NCI-H2107 treated with DMSO at 0.1 percent for 48 hours (cell line): ENCODE data around the gene LHCGR.

Experiments used
- DNase-seq: peaks from one replicate; lab custom pipeline; 2025; ENCODE audit not compliant: unreplicated experiment; lab: John Stamatoyannopoulos, UW

The LHCGR gene

DNA sequence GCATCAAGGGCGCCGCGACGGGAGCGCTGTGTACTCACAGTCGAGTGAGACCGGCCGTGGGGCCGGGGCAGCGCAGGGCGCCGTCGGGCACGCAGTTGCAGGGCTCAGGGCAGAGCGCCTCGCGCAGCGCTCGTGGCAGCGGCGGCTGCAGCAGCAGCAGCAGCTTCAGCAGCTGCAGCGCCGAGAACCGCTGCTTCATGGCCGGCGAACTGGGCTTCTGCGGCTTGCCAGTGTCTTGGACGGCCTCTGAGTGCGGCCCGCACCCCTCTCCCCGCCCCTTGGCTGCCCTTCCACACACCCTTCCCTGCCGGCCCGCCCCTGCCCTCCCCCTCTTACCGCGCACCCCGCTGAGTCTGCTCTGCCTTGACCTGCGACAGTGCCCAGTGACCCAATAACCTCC, at the start of gene LHCGR:
Gene LHCGR, minus strand, starts transcription at position 252 of the 400 bp plus-strand sequence. Its CDS starts 53 bp downstream, at position 199.
- DNase-seq, result no peak

DNA sequence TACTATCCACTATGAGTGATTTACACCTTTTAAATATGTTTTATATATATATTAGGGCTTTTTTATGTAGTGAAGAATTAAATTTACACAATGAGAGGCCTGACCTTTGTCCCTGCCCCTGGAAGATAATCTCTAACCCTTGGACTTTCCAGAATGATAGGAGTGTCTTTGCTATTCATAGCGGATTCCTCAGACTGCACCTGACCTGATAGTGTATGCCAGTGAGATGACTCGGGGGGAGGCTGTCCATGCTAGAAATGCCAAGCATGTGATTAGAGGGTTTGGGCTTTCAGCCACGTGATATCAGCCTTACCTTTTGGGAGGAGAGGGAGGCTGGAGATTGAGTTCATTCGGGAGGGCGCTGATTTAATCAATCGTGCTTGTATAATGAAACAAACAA, 44.1 kb upstream of the LHCGR start:
- DNase-seq, result no peak

DNA sequence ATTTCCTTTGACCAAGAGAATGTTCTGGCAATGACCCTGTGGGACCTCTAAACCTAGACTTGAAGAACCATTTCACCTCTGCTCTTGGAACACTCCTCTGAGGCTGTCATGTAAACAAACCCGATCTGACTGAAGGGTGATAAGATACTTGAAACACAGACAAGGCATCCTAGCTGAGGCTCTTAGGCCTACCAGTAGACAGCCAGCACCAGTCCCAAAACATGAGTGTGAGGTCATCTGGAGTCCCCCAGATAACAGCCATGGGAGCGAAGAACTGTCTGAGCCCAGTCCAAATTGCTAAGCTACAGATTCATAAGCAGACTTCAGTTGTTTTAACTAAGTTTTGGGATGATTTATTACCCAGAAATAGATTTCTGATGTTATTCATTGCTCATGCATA, 39.5 kb upstream of the LHCGR start:
- no peak for DNase-seq

DNA sequence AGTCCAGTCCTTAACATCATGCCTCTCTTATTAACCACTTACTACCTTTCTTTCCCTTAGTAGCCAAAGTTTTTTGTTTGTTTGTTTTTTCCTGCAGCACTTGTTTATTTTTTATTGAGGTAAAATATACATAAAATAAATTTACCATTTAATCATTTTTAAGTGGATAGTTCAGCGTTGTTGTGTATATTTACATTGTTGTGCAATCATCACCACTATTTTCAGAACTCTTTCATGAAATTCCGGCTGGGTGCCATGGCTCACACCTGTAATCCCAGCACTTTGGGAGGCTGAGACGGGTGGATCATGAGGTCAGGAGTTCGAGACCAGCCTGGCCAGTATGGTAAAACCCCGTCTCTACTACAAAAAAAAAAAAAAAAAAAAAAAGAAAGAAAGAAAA, 38.1 kb upstream of the LHCGR start:
- DNase-seq, result no peak

DNA sequence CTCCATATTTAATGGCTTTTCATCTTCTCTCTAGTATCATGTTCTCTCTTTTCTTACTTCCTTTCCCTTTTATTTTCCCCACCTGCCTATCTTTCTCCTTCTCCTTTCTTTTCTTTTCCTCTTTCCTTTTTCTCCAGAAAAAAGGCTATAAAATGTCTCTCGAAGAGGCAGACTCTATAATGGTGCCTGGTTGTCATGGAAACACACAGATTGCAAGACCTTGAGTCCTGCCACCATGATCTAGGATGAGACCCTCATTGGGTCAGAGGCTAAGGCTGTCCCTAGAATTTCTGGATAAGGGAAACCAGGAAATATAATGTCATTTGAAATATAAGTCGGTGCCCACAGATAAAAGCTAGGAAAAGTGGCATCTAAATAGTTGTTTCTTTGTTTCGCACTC, 36.5 kb upstream of the LHCGR start:
- no peak for DNase-seq

DNA sequence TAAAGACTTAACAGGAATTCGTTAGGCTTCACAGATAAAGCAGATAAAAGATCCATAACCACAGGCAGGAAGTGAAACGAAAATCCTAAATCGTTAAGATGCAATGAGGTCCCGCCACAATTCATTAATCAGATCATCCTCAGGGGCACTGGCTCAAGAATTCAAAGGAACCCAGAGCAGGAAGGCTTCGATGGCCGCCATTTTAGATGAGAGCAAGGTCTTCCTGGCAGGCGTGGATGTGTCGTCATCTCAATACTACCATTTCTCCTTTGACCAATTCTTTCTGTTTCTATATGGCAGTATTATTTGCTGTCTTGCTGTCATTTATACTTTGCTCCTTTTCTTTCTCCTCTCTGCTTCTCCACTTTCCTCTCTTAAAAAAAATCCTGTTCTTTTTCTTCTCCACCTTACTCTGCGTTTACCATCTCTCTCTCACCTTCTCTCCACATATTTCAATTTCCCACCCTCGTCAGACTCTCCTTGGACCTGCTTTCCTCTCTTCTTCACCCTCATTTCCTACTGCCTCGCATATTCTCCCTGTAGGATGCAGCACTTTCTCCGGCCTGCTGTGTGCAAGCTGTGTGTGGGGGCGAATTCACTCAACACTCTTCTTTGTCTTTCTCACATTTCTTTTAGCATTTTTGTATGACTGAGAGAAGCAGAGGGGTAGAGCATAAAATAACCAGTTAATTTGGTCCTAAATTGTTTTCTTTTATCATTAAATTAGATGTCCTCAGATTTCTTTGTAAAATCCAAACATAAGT, 35.1 kb upstream of the LHCGR start:
- no peak for DNase-seq

DNA sequence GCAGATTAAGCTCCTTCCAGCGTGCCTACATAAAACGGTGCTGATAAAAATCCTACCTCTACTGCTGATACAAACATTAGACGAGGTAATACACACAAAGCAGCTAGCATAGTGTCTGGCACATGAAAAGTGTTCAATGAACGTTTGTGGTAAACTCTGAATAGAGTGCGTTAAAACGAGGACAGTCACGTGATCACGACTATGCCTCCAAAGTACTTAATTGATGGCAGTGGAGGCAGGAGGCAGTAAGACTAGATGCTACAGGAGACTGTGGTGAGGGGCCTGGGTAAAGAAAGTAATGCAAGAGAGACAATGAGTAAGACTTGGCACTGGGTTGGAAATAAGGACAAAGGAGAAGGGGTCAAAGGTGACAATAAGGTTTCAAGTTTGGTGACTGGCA, 32.1 kb upstream of the LHCGR start:
- no peak for DNase-seq

DNA sequence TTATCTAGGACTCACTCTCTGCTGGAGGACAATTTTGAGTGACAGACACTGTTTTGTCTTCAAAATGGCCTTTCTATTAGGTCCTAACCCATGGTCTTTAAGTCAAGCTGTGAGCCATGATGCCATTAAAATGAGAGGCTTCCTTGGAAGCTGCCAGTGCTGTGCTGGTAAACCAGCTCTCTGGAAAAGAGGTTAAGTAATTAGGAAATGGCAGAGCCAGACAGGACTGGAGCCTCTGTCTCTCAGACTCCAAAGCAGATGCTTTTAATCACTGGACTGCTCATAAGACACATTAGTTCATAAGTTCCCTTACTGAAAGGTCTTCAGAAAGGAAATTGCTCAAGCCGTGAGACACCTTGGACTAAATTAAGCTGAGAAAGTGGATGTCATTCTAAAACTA, 25.8 kb upstream of the LHCGR start:
- no peak for DNase-seq

DNA sequence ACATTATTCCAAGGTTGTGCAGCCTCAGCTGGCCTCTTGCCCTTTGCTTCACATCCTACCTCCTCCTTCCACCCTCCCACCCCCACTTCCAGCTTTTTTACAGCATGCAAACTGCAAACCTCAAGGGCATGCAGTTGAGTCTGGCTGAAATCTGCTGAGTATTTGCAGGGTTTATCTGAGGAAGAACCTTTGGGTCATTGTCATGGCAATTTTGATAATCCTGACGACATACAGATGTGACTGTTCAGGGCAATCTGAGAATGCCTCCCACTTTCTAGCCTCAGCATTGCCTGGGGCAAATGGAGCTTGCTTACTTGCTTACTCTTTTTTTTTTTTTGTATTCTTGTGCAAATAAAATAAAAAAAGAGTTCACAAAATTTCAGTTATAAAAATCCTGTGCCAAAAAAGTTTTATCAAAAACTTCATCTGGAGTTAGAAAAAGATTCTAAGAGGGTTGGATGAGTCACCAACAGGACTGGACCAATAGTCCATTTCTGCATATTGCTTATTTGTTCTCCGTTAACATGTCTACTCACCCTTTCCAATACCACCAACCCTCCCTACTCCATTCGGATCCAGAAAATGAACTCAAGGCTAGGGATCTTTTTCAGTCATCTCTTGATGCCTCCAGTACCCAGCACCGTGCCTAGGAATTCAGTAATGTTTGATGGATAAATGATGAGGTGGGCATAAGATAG, 23.6 kb upstream of the LHCGR start:
- no peak for DNase-seq

DNA sequence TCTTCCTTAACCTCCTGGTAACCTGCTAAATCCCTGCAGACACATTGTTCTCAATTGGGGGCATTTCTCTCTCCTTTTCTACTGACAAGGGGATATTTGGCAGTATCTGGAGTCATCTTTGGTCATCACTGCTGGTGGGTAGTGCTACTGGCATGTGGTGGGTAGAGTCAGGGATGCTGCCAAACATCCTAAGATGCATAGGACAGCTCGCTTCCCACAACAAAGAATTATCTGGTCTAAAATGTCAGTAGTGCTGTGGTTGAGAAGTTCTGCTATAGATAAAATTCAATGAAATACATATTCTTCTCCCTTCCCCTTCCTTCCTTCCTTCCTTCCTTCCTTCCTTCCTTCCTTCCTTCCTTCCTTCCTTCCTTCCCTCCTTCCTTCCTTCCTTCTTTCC, 18.7 kb upstream of the LHCGR start:
- DNase-seq, result no peak

DNA sequence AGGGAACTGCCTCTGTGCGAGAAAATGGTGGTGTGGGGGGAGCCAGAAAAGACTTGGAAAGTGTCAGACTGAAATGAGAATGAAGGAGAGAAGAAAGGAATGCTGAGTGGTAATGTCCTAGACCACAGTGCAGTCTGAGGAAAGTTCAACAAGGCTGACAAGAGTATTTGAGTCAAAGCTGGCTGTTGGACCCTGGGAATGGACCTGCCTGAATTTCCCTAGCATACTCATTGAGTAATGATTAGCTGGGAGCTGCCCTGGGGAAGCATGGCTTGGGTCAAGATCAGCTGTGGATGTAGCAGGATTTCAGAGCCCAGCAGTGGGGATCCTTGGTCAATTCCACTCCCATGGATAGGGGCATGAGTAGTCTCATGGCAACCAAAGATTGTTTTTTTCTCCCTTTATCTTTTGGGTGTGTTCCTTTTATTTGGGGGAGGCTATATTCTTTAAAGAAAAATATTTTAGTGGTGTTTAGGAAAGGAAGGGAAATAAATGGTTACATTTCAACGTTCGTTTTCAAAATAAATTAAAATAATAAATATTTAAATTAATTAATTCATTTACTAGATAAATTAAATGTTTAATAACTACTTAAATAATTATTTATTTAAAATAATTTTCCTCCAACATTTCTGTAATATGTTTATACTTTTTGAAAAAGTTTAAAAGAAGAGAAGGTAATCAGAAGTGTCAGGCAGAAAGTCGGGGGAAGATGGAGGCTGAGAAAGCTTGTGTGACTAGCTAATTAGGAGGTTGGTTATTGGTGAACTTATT, 15.9 kb upstream of the LHCGR start:
- DNase-seq, result no peak

DNA sequence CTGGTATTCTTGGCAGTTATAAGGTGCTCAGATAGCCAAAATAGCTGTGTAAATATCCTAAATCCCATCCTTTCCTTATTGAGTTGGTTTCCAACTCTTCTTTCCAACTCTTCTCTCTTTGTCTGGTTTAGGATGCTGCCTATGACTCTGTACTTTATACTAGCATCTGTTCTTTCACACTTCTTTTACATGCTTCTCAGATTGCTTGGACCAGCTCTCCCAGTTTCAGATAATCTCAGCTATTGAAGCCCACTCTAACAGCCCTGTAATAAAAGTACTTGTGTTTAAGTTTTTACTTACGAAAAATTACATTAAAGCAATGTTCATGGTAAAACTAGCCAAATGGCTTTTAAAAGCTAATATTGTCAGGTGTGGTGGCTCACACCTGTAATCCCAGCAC, 14.7 kb upstream of the LHCGR start:
- DNase-seq, result no peak

DNA sequence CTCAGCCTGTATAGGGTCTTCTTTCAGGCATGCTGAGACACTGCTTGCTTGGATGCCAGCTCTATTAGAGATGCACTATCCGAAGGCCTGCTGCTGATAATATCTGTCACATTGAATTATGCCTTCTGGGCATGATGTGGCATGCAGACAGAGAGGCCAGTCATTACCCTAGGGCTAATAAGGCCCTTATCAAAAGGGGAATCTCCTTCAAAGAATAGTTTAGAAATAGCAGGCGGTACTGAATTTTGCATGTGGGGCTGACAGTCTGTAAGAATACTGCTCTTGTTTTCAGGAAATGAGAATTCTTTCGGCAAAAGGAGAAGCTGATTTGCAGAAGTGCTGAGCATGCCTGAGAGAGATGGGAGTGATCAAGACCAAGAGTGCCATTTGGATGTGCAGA, 13.1 kb upstream of the LHCGR start:
- no peak for DNase-seq

DNA sequence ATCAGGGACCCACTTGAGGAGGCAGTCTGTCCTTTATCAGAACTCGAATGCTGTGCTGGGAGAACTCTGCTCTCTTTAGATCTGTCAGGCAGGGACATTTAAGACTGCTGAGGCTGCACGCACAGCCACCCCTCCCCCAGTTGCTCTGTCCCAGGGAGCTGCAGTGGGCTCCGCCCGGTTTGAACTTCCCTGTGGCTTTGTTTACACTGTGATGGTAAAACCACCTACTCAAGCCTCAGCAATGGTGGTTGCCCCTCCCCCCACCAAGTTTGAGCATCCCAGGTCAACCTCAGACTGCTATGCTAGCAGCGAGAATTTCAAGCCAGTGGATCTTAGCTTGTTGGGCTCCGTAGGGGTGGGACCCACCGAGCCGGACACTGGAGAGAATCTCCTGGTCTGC, 11.8 kb upstream of the LHCGR start:
- DNase-seq, result no peak

DNA sequence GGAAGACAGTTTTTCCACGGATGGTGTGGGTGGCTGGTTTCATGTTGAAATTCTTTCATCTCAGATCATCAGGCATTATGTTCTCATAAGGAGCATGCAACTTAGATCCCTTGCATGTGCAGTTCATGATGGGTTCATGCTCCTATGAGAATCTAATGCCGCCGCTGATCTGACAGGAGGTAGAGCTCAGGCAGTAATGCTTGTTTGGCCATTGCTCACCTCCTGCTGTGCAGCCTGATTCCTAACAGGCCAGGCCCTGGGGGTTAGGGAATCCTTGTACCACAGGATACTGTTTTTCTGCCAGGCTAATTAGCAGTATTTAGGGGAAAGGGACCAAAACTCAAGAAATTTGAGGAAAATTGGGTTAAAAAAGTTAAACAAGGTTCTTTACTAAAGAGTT, 5.3 kb upstream of the LHCGR start:
- no peak for DNase-seq

DNA sequence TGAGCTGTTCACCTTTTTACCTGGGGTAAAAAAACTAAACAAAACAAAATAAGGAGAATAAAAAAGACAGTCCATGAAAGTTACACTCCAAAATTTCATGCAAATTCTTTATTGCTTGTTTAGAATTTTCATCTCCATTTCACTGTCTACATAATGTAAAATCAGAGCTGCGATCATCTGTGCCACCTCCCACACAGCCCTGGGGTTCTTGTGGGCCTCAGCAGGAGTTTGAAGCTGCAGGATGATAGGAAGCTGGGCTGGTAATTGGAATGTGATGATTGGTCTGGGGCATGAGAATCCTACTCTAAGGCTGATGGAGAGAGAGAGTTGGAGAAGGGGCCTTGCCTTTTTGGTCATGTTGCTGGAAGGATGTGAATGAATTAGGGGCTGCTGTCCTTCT, 4.2 kb upstream of the LHCGR start:
- no peak for DNase-seq

DNA sequence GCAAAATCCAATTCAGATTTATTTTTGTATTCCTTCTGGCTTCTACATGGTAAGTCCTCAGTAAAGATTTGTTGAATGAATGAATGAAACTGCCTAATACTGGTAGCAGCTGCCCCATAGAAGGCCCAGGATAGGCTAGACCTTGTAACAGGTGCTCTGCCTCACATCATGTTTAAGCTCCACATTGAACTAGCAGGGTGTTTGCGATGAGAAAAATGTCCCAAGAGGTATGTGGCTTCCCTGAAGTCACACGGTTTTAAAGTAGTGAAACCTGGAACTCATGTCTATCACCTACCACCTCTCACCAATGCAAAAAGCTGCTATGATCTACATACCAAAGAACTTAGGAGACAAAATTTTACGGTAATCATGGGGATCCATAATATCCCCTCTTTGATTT, 765 bp upstream of the LHCGR start:
- DNase-seq, result no peak

DNA sequence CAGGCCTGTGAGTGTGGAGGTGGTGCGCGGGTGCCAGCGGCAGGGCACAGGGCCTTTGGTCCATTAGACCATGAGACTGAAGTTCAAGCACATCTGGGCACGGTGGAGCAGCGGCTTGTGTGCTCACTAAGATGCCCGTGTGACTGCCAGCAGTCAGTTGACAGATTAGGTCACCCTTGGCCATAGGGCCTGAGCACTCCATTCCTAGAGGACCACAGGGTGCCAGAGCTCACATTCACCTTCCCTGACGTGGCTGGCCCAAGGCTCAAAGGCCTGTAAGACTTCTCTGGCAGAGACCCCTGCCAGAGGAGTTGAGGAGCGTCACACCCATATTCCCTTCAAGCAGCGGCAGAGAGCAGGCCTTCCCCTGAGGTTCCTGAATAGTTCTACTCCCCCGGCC, 650 bp downstream of the LHCGR start:
- no peak for DNase-seq

DNA sequence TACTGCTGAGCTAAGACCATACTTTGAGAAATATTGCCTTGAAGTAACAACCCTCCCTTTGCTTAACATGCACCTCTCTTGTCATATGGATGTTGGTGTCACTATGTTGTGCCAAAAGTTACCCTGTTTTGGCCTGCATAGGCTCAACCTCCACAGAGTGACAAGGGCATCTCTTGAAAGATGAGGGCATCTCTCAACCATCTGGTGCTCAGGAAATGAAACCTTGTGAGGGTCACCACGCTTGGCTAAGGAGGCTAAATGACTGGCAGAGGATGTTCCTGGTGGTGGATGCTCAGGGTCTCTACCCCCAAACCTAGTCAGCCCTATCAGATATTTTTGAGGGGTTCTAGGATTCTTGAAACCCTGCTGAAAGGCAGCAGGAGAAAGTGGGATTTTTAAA, 2.3 kb downstream of the LHCGR start:
- DNase-seq, result no peak

DNA sequence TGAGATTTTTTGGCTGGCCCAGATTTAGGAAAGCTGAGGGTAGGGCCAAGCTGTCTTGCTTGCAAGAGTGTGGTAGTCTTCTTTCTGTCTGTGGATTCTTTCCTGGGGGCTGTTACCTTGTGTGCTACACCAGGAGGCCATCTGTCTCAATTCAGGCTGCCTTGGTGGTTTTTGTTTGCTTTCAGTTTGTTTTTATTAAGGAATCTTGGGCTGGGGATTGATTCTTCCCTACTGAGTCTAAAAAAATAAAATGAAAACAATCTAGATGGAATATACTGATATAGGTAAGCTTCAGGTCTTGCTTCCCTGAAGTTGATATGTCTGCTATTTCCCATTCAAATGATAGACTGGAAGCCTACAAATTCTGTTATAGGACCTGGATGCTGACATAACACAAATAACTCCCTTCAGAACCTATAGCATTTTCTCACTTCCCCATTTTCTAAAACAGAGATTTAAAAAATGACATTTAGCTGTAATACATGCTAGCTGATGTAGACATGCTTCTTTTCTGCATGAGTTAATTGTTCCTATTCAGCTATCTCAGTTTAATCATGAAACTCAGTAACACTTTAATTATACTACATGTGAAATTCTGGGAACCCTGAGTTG, 5.3 kb downstream of the LHCGR start:
- DNase-seq, result no peak

DNA sequence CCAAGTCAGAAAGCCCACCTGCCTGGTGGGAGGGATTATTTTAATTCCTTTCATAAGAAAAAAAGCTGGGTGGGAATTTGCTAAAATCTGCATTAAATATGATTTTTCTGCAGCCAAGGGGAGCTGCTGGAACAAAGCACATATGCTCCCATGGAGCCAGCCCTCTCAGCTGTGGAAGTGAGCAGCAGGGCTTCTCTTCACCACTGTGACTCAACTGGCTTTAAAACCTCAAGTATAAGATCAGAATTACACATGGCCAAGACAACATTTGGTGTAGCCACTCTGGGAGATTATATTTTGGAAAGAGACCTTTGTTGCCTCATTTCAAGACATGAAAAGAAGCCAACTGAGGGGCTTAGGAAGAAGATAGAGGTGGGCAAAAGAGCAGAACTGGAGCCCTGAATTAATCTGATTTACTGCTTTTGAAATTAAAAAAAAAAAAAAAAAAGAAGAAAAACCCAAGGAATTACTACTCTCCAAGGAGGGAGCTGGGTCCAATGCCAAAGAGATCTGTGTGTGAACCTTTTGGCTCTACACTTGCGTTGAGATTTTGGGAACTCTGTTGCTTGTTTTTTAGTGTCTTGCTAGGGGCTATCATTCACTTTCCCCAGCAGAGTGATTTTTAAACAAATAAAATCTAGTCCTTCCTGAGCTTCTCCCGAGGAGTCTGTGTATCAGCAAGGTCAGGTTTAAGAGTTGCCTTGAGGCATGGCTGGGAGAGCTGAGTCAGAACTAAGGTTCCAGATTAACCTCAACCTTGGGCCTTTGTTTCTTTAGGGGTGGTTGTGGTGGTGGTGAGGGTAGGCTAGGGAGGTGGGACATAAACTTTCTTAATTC, 6.0 kb downstream of the LHCGR start:
- no peak for DNase-seq
